ENCODE measurements around the gene GNPTG. TPM values are rescaled to one million over a fixed set of nuclear protein-coding genes. Genes with fewer than 3 reads are reported as not detected.

Gene GNPTG
- total and polyA plus RNA-seq, 2 donors (not counting 3 experiments of a cell fraction or from before 2014, with no cell fraction given): 51.6 to 109 TPM

DNA sequence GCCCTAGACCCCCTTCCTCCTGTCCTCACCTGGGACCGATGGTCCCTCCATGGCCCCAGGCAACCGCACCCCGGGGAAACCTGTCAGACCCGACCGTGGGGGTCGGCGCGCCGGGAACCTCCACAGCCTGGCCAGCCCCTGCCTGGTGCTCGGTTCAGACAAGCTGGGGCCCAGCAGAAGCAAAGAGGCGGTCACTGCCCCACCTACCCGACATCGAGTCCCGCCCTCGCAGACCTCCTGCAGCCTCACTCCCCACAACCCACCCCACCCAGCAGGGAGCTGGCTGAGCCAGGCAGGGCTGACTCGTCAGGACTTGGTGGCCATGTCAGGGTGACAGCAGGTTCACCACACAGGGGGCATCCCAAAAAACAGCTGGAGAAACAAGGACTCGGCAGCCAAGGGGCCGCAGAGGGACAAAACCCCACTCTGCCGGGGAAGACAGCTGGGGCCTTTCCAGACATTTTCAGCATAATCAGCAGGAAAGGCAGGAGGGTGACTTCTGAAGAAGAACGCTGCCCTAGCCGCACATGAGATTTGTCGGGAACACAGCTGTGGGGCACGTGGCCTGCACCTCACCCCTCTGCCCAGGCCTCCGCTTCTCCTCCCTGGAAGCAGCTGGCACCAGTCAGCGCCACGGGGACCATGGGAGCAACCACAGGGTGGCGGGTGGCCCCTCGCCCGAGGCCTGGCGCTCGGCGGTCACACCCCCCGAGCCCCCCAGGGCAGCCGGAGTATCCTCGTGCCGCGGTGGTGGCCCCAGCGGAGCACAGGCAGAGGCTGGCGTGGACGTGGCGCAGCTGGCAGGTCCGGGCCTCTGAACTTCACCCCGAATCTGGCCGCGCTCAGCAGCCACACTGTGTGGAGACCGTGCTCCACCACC lies 22.9 kb downstream of the GNPTG start:
- H3K9me3 ChIP-seq (replicated peaks; ENCODE audit: control insufficient read depth, insufficient read depth, low read length): no peaks in the 10 kb centered on the region
- H3K9ac ChIP-seq (replicated peaks; ENCODE audit: extremely low read depth, insufficient read depth, low read length): no peak overlapping the region
- intact Hi-C loops (cut with micrococcal nuclease): loop anchor here (5.0 kb wide), 1 partner anchor 333 kb away; the partner anchor contains the start of gene MAPK8IP3
- CTCF ChIA-PET: interaction anchor here (1.9 kb wide), 1 partner anchor 10 kb away, joined by 13 read pairs; no protein-coding TSS in a partner anchor
- H3K36me3 ChIP-seq (ENCODE audit: control insufficient read depth in 2 of 2, extremely low read depth in 1 of 2, insufficient read depth in 2 of 2, low read length in 2 of 2): peaks cover 0 to 3% of the 10 kb centered on the region in 2 experiments
- no peaks in the 10 kb centered on the region for H3K9me1 ChIP-seq (replicated peaks; ENCODE audit: control insufficient read depth, extremely low read depth, insufficient read depth, low read length)
- no peak for TF ChIP-seq FOS (IDR thresholded peaks at IDR 0.05; ENCODE audit: borderline replicate concordance, insufficient read depth, low read length)
- TF ChIP-seq POLR2A (IDR thresholded peaks at IDR 0.05; ENCODE audit: low read depth, low read length): no peak
- TF ChIP-seq EZH2 (IDR thresholded peaks at IDR 0.05; ENCODE audit: borderline replicate concordance, low read depth, low read length, severe bottlenecking): no peak
- TF ChIP-seq, protein P1, sequence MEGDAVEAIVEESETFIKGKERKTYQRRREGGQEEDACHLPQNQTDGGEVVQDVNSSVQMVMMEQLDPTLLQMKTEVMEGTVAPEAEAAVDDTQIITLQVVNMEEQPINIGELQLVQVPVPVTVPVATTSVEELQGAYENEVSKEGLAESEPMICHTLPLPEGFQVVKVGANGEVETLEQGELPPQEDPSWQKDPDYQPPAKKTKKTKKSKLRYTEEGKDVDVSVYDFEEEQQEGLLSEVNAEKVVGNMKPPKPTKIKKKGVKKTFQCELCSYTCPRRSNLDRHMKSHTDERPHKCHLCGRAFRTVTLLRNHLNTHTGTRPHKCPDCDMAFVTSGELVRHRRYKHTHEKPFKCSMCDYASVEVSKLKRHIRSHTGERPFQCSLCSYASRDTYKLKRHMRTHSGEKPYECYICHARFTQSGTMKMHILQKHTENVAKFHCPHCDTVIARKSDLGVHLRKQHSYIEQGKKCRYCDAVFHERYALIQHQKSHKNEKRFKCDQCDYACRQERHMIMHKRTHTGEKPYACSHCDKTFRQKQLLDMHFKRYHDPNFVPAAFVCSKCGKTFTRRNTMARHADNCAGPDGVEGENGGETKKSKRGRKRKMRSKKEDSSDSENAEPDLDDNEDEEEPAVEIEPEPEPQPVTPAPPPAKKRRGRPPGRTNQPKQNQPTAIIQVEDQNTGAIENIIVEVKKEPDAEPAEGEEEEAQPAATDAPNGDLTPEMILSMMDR (IDR thresholded peaks at IDR 0.05; ENCODE audit: extremely low read depth in 1 of 2, insufficient read depth in 1 of 2, low read depth in 1 of 2, low read length in 2 of 2): no peak
- TF ChIP-seq, protein P2, sequence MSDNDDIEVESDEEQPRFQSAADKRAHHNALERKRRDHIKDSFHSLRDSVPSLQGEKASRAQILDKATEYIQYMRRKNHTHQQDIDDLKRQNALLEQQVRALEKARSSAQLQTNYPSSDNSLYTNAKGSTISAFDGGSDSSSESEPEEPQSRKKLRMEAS (IDR thresholded peaks at IDR 0.05; ENCODE audit: insufficient read depth, insufficient read length): no peak
- TF ChIP-seq MYC (IDR thresholded peaks at IDR 0.05; ENCODE audit: low read depth, low read length): no peak
- no peak for TF ChIP-seq JUN (IDR thresholded peaks at IDR 0.05; ENCODE audit: borderline replicate concordance, insufficient read depth, insufficient read length, low read depth)
- TF ChIP-seq GATA2 (IDR thresholded peaks at IDR 0.05; ENCODE audit: insufficient read depth, insufficient read length, low read depth, low read length): no peak
- no peak for TF ChIP-seq POLR2AphosphoS5 (IDR thresholded peaks at IDR 0.05; ENCODE audit: insufficient read depth, low read depth, low read length)
- peaks cover 12% of the 10 kb centered on the region for H3K4me1 ChIP-seq (ENCODE audit: control insufficient read depth, extremely low read depth, insufficient read depth, low read length)
- H4K20me1 ChIP-seq (replicated peaks; ENCODE audit: control insufficient read depth, extremely low read depth, insufficient read depth, low read length): no peaks in the 10 kb centered on the region
- no peak overlapping the region for H2AFZ ChIP-seq (ENCODE audit: low read depth, low read length)
- no peak for FAIRE-seq
- H3K4me2 ChIP-seq (ENCODE audit: insufficient read depth, low read length): no peak overlapping the region
- POLR2A ChIA-PET: no interaction called here
- no peaks in the 10 kb centered on the region for H3K27me3 ChIP-seq (ENCODE audit: control insufficient read depth in 2 of 2, insufficient read depth in 2 of 2, low read length in 2 of 2)
- H3K4me3 ChIP-seq (replicated peaks in 1 of 3; ENCODE audit: insufficient read depth in 1 of 3, low read depth in 1 of 3, low read length in 3 of 3): no peak overlapping the region
- no peak for DNase-seq (ENCODE audit: low read depth, low spot score)
- H3K79me2 ChIP-seq (ENCODE audit: control insufficient read depth, insufficient read depth, low read length): peaks cover 24% of the 10 kb centered on the region
- no peak overlapping the region for H3K27ac ChIP-seq (ENCODE audit: insufficient read depth, low read depth, low read length)
- BruUV-seq (replicated peaks): no TSS peak
- dilution Hi-C loops (cut with MboI; ENCODE audit: extremely low pct_ligation_motif_present, low sequenced_read_pairs): no loop called here
